Transverse colon (tissue), 4 donors: Measurements from ENCODE around the gene ZBTB7B. TPM values are rescaled to one million over a fixed set of nuclear protein-coding genes. Genes with fewer than 3 reads are reported as not detected.

Experiments used
- DNase-seq: peaks from one replicate; pipeline ENCODE4 v3.0.0-alpha.2; 2019
- H3K27ac ChIP-seq, 4 donors: fragments of 200-600 bp; sonication (generic); 2 replicates each; pipeline ENCODE4 v1.5.1; 2016 to 2018; ENCODE audit warnings: inconsistent platforms in 4 of 4
- H3K27me3 ChIP-seq: fragments of 200-600 bp; sonication (generic); 2 replicates; pipeline ENCODE4 v1.5.1; 2017; ENCODE audit warnings: inconsistent platforms
- H3K36me3 ChIP-seq, 4 donors: fragments of 200-600 bp; sonication (generic); 2 replicates each; pipeline ENCODE4 v1.5.1; 2017 to 2019; ENCODE audit warnings: inconsistent platforms in 4 of 4
- H3K4me1 ChIP-seq, 4 donors: fragments of 200-600 bp; sonication (generic); 2 replicates each; pipeline ENCODE4 v1.5.1; 2017 to 2020; ENCODE audit warnings: inconsistent platforms in 4 of 4
- H3K4me3 ChIP-seq, 4 donors: fragments of 200-600 bp; sonication (generic); 1 replicate in 1 of 4; 2 replicates in 3 of 4; pipeline versions ENCODE4 v1.5.1 to v1.6.1; 2017 to 2019; ENCODE audit warnings: inconsistent platforms in 4 of 4
- H3K9me3 ChIP-seq, 2 donors: fragments of 200-600 bp; sonication (generic); 2 replicates each; pipeline ENCODE4 v1.5.1; 2017 to 2019; ENCODE audit warnings: inconsistent platforms in 2 of 2
- EP300 ChIP-seq: sonication (generic); formaldehyde crosslinking; IDR thresholded peaks from one replicate; pipeline ENCODE4 v1.6.1; 2017; ENCODE audit warnings: antibody characterized with exemption, low read depth
- POLR2A ChIP-seq: fragments of 450-650 bp; IDR thresholded peaks from one replicate; pipeline ENCODE4 v1.6.1; 2016; ENCODE audit warnings: antibody characterized with exemption, mild to moderate bottlenecking, moderate library complexity
- POLR2AphosphoS5 ChIP-seq, 3 donors: sonication (generic); formaldehyde crosslinking; IDR thresholded peaks; one replicate each; pipeline ENCODE4 v1.6.1; 2016; ENCODE audit warnings: antibody characterized with exemption in 3 of 3
- WGBS, 2 donors: methylation state at CpG; one replicate each; pipeline ENCODE4 v1.1.5; 2018; ENCODE audit warnings: low coverage in 1 of 2; 5-methylcytosine and 5-hydroxymethylcytosine counted together
- in situ Hi-C, 4 donors: fragments of 200-750 bp; cut with MboI; loops; one replicate each; pipeline versions ENCODE4 v1.15.0 to v1.15.1; 2017; ENCODE audit warnings: low sequenced_read_pairs in 3 of 4, low pct_ligation_motif_present in 1 of 4, low pct_unique_long_range_greater_than_20kb in 1 of 4
- intact Hi-C: fragments of 100-400 bp; cut with DNase I; formaldehyde crosslinking; loops from one replicate; pipeline ENCODE4 v1.15.1; 2023; ENCODE audit warnings: low total_unique reads
- total RNA-seq, 4 donors: library from RNA; depleted of rRNA; stranded (reverse); fragments of >200 nt; gene quantifications; one replicate each; pipeline ENCODE4 v1.1.0, GENCODE V29; 2016
- TF ChIP-seq, protein P1 (sequence below), 5 experiments: fragments of 200-600 bp in 3 of 5; fragments of 450-650 bp in 2 of 5; sonication (generic) in 3 of 5; IDR thresholded peaks; 1 replicate in 2 of 5; 2 replicates in 3 of 5; pipeline ENCODE4 v1.5.1; 2016 to 2017; ENCODE audit warnings: antibody characterized with exemption in 5 of 5, inconsistent platforms in 3 of 5, mild to moderate bottlenecking in 2 of 5, moderate library complexity in 1 of 5

ZBTB7B gene
- total RNA-seq, 4 donors from 2014 or later, result 85.2 to 513 (median 272) TPM

- in situ Hi-C loops, result loop anchor here in 3 of 4 donors (25.0 kb wide), 1 partner anchor 104 kb away; the partner anchor contains the start of genes ADAM15 (in 3 of the 3) and EFNA4 (in 3 of the 3)
- no peak for TF ChIP-seq EP300
- TF ChIP-seq, protein P1, sequence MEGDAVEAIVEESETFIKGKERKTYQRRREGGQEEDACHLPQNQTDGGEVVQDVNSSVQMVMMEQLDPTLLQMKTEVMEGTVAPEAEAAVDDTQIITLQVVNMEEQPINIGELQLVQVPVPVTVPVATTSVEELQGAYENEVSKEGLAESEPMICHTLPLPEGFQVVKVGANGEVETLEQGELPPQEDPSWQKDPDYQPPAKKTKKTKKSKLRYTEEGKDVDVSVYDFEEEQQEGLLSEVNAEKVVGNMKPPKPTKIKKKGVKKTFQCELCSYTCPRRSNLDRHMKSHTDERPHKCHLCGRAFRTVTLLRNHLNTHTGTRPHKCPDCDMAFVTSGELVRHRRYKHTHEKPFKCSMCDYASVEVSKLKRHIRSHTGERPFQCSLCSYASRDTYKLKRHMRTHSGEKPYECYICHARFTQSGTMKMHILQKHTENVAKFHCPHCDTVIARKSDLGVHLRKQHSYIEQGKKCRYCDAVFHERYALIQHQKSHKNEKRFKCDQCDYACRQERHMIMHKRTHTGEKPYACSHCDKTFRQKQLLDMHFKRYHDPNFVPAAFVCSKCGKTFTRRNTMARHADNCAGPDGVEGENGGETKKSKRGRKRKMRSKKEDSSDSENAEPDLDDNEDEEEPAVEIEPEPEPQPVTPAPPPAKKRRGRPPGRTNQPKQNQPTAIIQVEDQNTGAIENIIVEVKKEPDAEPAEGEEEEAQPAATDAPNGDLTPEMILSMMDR (IDR thresholded peaks at IDR 0.05), result no peak
- WGBS, 2 donors, result 82 to 85% methylated on average over 2 of the region's 2 CpGs
- DNase-seq, result no peak
- Histone ChIP-seq H3K4me3 (no peak overlapping the region), H3K36me3 (peaks cover 0 to 10% (median 0%) of the 10 kb centered on the region in 4 donors), H3K4me1 (peaks cover 24 to 65% (median 56%) of the 10 kb centered on the region in 4 donors), H3K27ac (peak overlapping the region in 1 of 4 donors; percentile 94), H3K27me3 (no peaks in the 10 kb centered on the region), H3K9me3 (no peaks in the 10 kb centered on the region)
- intact Hi-C loops, result no loop called here
Measured at GRCh38 chr1:154958036-154958435, 44.6 kb upstream of the ZBTB7B start.

- Histone ChIP-seq H3K4me1 (peaks cover 16 to 64% (median 51%) of the 10 kb centered on the region in 4 donors), H3K27me3 (no peaks in the 10 kb centered on the region), H3K9me3 (no peaks in the 10 kb centered on the region), H3K4me3 (no peak overlapping the region), H3K27ac (no peak overlapping the region), H3K36me3 (peaks cover 0 to 13% (median 0%) of the 10 kb centered on the region in 4 donors)
- 87% methylated on average over 13 of the region's 16 CpGs; no CpG with 5 or more reads in 1 of the 2 donors for WGBS, 2 donors
- in situ Hi-C loops (loop anchor here in 3 of 4 donors (25.0 kb wide), 1 partner anchor 103 kb away; the partner anchor contains the start of genes ADAM15 (in 3 of the 3) and EFNA4 (in 3 of the 3)), intact Hi-C loops (no loop called here)
- TF ChIP-seq POLR2AphosphoS5 (IDR thresholded peaks at IDR 0.05), result no peak
- no peak for TF ChIP-seq EP300
- TF ChIP-seq POLR2A, result no peak
- TF ChIP-seq, protein P1 (IDR thresholded peaks at IDR 0.05), result no peak
- DNase-seq, result no peak
Measured at GRCh38 chr1:154958681-154959425, 43.7 kb upstream of the ZBTB7B start.

- 97% methylated on average over 6 of the region's 7 CpGs; no CpG with 5 or more reads in 1 of the 2 donors for WGBS, 2 donors
- Histone ChIP-seq H3K36me3 (peaks cover 0 to 18% (median 2%) of the 10 kb centered on the region in 4 donors), H3K4me3 (no peak overlapping the region), H3K27ac (no peak overlapping the region), H3K4me1 (peaks cover 15 to 58% (median 45%) of the 10 kb centered on the region in 4 donors), H3K27me3 (no peaks in the 10 kb centered on the region), H3K9me3 (no peaks in the 10 kb centered on the region)
- in situ Hi-C loops, result loop anchor here in 3 of 4 donors (25.0 kb wide), 1 partner anchor 103 kb away; the partner anchor contains the start of genes ADAM15 (in 3 of the 3) and EFNA4 (in 3 of the 3)
- intact Hi-C loops, result no loop called here
- TF ChIP-seq POLR2A, result no peak
- TF ChIP-seq EP300, result no peak
- no peak for TF ChIP-seq POLR2AphosphoS5 (IDR thresholded peaks at IDR 0.05)
- TF ChIP-seq, protein P1 (IDR thresholded peaks at IDR 0.05), result no peak
- DNase-seq, result no peak
Measured at GRCh38 chr1:154959426-154959780, 43.2 kb upstream of the ZBTB7B start.

- Histone ChIP-seq H3K4me1 (peaks cover 11 to 46% (median 35%) of the 10 kb centered on the region in 4 donors), H3K27me3 (no peaks in the 10 kb centered on the region), H3K9me3 (no peaks in the 10 kb centered on the region), H3K27ac (peak overlapping the region; percentile 95 to 99 (median 96)), H3K4me3 (peak overlapping the region; percentile 62 to 95 (median 78)), H3K36me3 (peaks cover 0 to 22% (median 7%) of the 10 kb centered on the region in 4 donors)
- in situ Hi-C loops (loop anchor here in 3 of 4 donors (25.0 kb wide), 1 partner anchor 102 kb away; the partner anchor contains the start of genes ADAM15 (in 3 of the 3) and EFNA4 (in 3 of the 3)), intact Hi-C loops (no loop called here)
- TF ChIP-seq POLR2AphosphoS5 (IDR thresholded peaks at IDR 0.05), result no peak
- WGBS, 2 donors, result 22 to 30% methylated on average over 6 to 10 of the region's 10 CpGs
- no peak for DNase-seq
Measured at GRCh38 chr1:154960446-154961136, 42.0 kb upstream of the ZBTB7B start.
